ENCODE measurements around the gene TNFRSF11A.

TNFRSF11A gene

GRCh38 chr18:62324917-62325805 is at the start of gene TNFRSF11A:
Gene TNFRSF11A, plus strand, starts transcription at chr18:62325310. Its CDS starts 43 bp downstream, at chr18:62325353.
- TF ChIP-seq, protein P1, sequence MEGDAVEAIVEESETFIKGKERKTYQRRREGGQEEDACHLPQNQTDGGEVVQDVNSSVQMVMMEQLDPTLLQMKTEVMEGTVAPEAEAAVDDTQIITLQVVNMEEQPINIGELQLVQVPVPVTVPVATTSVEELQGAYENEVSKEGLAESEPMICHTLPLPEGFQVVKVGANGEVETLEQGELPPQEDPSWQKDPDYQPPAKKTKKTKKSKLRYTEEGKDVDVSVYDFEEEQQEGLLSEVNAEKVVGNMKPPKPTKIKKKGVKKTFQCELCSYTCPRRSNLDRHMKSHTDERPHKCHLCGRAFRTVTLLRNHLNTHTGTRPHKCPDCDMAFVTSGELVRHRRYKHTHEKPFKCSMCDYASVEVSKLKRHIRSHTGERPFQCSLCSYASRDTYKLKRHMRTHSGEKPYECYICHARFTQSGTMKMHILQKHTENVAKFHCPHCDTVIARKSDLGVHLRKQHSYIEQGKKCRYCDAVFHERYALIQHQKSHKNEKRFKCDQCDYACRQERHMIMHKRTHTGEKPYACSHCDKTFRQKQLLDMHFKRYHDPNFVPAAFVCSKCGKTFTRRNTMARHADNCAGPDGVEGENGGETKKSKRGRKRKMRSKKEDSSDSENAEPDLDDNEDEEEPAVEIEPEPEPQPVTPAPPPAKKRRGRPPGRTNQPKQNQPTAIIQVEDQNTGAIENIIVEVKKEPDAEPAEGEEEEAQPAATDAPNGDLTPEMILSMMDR (IDR thresholded peaks at IDR 0.05; ENCODE audit: insufficient read depth, missing control alignments) = no peak
- FAIRE-seq (no peak), DNase-seq (ENCODE audit: insufficient read length, low spot score) (peak; percentile 86)

GRCh38 chr18:62277045-62277444 is 48.1 kb upstream of the TNFRSF11A start:
- FAIRE-seq (peak; percentile 100), DNase-seq (ENCODE audit: insufficient read length, low spot score) (no peak)
- TF ChIP-seq, protein P1 (IDR thresholded peaks at IDR 0.05; ENCODE audit: insufficient read depth, missing control alignments) = no peak

- no peak for DNase-seq (ENCODE audit: insufficient read length, low spot score)
- no peak for FAIRE-seq
- TF ChIP-seq, protein P1 (IDR thresholded peaks at IDR 0.05; ENCODE audit: insufficient read depth, missing control alignments) = no peak
These were observed 45.5 kb upstream of the TNFRSF11A start for GRCh38 chr18:62279561-62279960.

- DNase-seq (ENCODE audit: insufficient read length, low spot score) (no peak), FAIRE-seq (no peak)
- TF ChIP-seq, protein P1 (IDR thresholded peaks at IDR 0.05; ENCODE audit: insufficient read depth, missing control alignments) = no peak
These were observed 45.1 kb upstream of the TNFRSF11A start for GRCh38 chr18:62280058-62280457.

DNA sequence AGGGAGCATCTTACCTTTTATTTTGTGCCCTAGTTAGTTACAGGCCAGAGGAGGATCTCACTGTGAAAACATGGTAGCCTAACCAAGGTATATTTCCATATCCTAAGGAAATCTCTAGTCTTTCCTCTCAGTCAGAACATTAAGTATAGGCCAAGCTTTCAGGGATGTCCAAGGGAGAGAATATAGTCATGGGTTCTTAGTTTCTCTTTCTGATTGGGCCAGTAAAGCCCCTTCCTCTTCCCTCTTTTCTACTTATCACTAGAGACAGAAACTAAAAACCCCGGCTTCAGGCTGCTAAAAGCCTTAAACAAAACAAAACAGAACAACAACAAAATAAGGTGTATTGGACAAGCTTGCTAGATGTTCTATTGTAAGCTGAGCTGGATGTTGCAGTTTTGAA is 44.3 kb upstream of the TNFRSF11A start:
- DNase-seq (ENCODE audit: insufficient read length, low spot score) = no peak
- no peak for FAIRE-seq
- TF ChIP-seq, protein P1 (IDR thresholded peaks at IDR 0.05; ENCODE audit: insufficient read depth, missing control alignments) = no peak

DNA sequence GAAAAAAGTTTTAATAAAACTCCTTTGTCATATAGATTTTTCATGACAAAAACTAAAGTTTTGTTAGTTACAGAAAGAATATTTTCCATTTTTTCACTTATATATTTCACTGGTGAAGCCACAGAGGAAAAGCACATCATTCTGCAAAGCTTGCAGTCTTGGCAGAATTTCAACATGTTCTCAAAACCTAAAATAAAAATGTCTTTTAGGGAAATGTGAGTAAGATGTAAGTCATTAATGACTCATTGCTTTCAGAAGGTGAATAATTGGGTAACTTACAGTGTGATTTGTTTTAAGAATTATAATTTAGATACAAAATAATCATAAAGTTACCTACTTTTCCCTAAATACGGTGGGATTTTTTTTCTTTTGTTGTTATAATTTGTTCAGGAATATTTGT is 43.4 kb upstream of the TNFRSF11A start:
- FAIRE-seq (no peak), DNase-seq (ENCODE audit: insufficient read length, low spot score) (no peak)
- TF ChIP-seq, protein P1 (IDR thresholded peaks at IDR 0.05; ENCODE audit: insufficient read depth, missing control alignments) = no peak

DNA sequence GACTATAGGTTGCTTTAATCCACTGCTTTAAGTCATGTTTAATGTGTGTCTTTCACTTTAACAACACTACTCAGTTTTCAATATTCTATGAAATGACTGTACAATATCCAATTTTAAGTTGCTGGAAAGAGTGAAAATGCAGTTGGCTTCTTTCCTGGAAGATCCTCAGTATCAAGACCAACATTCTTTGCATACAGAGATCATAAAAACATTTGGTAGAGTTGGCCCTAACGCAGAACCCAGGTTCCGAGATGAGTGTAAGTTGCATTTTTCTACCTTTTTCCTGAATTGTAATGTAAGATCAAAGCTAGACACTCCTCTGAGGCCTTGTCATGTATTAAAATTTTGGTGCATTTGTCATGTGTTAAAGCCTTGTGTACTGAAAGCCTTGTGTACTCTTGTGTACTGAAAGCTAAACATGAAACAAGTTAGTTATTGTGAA is 42.9 kb upstream of the TNFRSF11A start:
- TF ChIP-seq, protein P1 (IDR thresholded peaks at IDR 0.05; ENCODE audit: insufficient read depth, missing control alignments) = no peak
- DNase-seq (ENCODE audit: insufficient read length, low spot score) = no peak
- FAIRE-seq = no peak

Data from D721Med (cell line).